Measurements from ENCODE around the gene NECTIN2.

The NECTIN2 gene

DNA sequence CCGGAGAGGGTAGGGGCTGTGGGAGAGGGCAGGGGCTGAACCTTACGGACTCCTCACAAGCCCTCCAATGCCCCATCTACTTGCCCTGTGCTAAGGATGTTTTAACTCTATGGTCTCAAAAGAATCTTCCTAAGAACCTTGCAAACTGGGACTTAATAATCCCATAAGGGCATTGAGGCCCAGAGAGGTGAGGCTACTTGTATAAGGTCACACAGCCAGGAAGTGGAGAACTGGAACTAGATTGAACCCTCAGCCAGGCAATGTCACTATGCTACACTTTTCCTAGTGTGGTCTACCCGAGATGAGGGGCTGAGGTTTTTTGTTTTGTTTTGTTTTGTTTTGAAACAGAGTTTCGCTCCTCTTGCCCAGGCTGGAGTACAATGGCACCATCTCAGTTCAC lies 85.4 kb downstream of the NECTIN2 start:
- DNase-seq = no peak
- intact Hi-C loops (cut with DNase I) = no loop called here
